Osteoblast (primary cell): ENCODE results near the gene RMND5B. TPM values are rescaled to one million over a fixed set of nuclear protein-coding genes. Genes with fewer than 3 reads are reported as not detected.

ENCODE experiments used
- DNase-seq: peaks from one replicate; pipeline ENCODE4 v3.0.0; 2011; ENCODE audit warnings: low spot score, mixed read lengths; ENCODE audit not compliant: insufficient read length; ENCODE audit errors: missing footprints
- H2AFZ ChIP-seq: 2 replicates; pipeline ENCODE4 v1.6.0; 2011; ENCODE audit warnings: mild to moderate bottlenecking, low read length
- H3K27ac ChIP-seq: 2 replicates; pipeline ENCODE4 v1.5.1; 2011; ENCODE audit warnings: mild to moderate bottlenecking, low read depth, low read length, moderate library complexity
- H3K27me3 ChIP-seq: 2 replicates; pipeline ENCODE4 v1.6.0; 2012; ENCODE audit warnings: mild to moderate bottlenecking, control low read depth, inconsistent platforms, low read length, moderate library complexity; ENCODE audit not compliant: insufficient read depth
- H3K36me3 ChIP-seq: 2 replicates; pipeline ENCODE4 v1.5.1; 2011; ENCODE audit warnings: mild to moderate bottlenecking, low read length, control low read depth, moderate library complexity; ENCODE audit not compliant: insufficient read depth
- H3K4me1 ChIP-seq: 2 replicates; pipeline ENCODE4 v1.5.1; 2011; ENCODE audit warnings: mild to moderate bottlenecking, low read length, control low read depth, moderate library complexity; ENCODE audit not compliant: insufficient read depth
- H3K4me2 ChIP-seq: 2 replicates; pipeline ENCODE4 v1.6.0; 2011; ENCODE audit warnings: mild to moderate bottlenecking, low read length; ENCODE audit not compliant: insufficient read depth
- H3K4me3 ChIP-seq: fragments of 200-600 bp; sonication (generic); 3 replicates; pipeline ENCODE4 v1.5.1; 2012; ENCODE audit warnings: mild to moderate bottlenecking, low read length, inconsistent platforms; ENCODE audit not compliant: insufficient read depth
- H3K79me2 ChIP-seq: 2 replicates; pipeline ENCODE4 v1.6.0; 2012; ENCODE audit warnings: mild to moderate bottlenecking, low read length, control low read depth, inconsistent platforms; ENCODE audit not compliant: insufficient read depth
- H3K9me3 ChIP-seq: 2 replicates; pipeline ENCODE4 v1.5.1; 2011; ENCODE audit warnings: low read depth, low read length, control low read depth
- H4K20me1 ChIP-seq: 2 replicates; pipeline ENCODE4 v1.6.0; 2012; ENCODE audit warnings: mild to moderate bottlenecking, low read length, control low read depth; ENCODE audit not compliant: insufficient read depth
- total RNA-seq: library from RNA; depleted of rRNA; stranded (reverse); fragments of >200 nt; gene quantifications from 2 replicates; pipeline ENCODE4 v1.2.3, GENCODE V29; 2012
- TF ChIP-seq, protein P1 (sequence below): IDR thresholded peaks from 2 replicates; pipeline ENCODE4 v1.5.1; 2011; ENCODE audit warnings: mild to moderate bottlenecking, low read depth, low read length, moderate library complexity; ENCODE audit errors: extremely low read depth

RMND5B gene
- total RNA-seq, 1 donor, result 20.6 TPM

DNA sequence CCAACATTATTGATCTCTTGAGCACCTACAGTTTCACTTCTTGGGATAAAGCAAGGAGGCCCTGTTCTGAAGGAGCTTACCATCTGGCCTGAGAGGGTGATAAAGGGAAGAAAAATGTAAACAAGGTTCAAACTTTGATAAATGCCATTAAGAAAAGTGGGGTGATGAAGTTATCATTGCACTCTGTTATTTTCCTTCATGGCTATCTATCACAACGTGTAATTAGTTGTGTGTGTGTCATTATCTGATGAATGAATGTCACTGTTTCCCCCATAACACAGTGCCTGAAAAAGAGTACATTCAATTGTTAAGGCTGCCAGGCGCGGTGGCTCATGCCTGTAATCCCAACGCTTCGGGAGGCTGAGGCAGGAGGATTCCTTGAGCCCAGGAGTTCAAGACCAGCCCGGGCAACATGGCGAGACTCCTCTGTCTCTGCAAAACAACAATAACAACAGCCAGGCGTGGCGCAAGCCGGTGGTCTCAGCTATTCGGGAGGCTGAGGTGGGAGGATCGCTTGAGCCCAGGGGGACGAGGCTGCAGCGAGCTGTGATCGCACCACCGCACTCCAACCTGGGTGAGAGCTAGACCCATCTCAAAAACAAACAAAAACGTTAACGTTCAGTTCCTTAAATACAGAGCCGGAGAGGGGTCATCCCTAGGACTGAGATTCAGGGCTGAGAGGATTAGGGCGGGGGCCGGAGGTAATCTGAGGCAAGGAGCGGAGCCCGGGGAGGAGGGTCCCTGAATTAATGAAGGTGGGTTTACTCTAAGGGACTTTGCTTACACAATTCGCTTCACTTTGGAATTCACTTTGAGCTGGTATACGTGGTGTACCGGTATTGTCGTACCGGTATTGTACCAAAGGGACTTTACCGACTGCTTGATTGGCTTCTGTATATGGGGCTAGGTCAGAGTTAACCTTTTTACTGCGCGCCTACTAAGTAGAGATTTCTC lies 22.0 kb downstream of the RMND5B start:
- no peaks in the 10 kb centered on the region for H3K27me3 ChIP-seq
- peak overlapping the region; percentile 81 for H2AFZ ChIP-seq
- peak overlapping the region; percentile 29 for H3K27ac ChIP-seq
- DNase-seq, result no peak
- peaks cover 12% of the 10 kb centered on the region for H3K79me2 ChIP-seq
- H3K4me1 ChIP-seq, result peaks cover 8% of the 10 kb centered on the region
- peak overlapping the region; percentile 79 for H3K4me2 ChIP-seq
- H3K9me3 ChIP-seq, result no peaks in the 10 kb centered on the region
- no peaks in the 10 kb centered on the region for H4K20me1 ChIP-seq
- peaks cover 36% of the 10 kb centered on the region for H3K36me3 ChIP-seq
- TF ChIP-seq, protein P1, sequence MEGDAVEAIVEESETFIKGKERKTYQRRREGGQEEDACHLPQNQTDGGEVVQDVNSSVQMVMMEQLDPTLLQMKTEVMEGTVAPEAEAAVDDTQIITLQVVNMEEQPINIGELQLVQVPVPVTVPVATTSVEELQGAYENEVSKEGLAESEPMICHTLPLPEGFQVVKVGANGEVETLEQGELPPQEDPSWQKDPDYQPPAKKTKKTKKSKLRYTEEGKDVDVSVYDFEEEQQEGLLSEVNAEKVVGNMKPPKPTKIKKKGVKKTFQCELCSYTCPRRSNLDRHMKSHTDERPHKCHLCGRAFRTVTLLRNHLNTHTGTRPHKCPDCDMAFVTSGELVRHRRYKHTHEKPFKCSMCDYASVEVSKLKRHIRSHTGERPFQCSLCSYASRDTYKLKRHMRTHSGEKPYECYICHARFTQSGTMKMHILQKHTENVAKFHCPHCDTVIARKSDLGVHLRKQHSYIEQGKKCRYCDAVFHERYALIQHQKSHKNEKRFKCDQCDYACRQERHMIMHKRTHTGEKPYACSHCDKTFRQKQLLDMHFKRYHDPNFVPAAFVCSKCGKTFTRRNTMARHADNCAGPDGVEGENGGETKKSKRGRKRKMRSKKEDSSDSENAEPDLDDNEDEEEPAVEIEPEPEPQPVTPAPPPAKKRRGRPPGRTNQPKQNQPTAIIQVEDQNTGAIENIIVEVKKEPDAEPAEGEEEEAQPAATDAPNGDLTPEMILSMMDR, result no peak
- peak overlapping the region; percentile 84 for H3K4me3 ChIP-seq

DNA sequence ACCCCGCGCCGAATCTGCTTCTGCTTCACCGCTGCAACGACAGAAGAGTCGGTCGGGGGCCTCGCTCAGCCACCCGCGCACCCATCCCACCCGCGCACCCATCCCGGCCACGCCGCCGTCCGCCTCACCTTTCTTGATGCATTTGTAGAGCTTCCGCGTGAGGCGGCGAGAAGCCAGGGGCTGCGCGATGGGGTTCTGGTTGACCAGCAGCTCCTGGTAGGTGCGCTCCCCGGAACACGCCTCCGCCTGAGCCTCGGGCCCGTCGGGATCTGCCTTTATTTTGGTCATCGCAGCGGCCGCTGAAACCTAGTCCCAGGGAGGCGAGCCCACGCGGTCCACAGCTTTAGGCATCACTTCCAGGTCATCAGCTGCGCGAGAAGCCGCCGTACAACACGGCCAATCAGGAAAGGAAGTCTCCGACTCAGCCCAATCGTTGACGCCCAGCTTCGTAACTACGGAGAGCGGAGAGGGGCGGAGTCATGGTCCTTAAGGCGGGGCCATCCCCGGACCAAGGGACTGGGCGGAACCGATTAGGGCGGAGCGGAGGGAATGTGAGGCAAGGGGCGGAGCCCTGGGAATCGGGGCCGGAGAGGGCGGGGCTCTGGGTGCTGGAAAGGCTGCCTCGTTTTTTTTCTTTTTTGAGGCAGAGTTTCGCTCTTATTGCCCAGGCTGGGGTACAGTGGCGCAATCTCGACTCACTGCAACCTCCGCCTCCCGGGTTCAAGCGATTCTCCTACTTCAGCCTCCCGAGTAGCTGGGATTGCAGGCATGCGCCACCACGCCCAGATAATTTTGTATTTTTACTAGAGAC lies 22.9 kb downstream of the RMND5B start, which contains the start of gene NHP2:
Gene NHP2 (minus strand): TSS at position 356 of the 811 bp plus-strand sequence. CDS start 68 bp downstream, at position 288.
- H3K79me2 ChIP-seq, result peaks cover 12% of the 10 kb centered on the region
- H2AFZ ChIP-seq, result peak within 1 kb of the TSS; percentile 81
- H3K4me2 ChIP-seq, result peak within 1 kb of the TSS; percentile 79
- H3K27me3 ChIP-seq, result no peaks in the 10 kb centered on the region
- no peaks in the 10 kb centered on the region for H3K9me3 ChIP-seq
- TF ChIP-seq, protein P1, result no peak
- H4K20me1 ChIP-seq, result no peaks in the 10 kb centered on the region
- H3K27ac ChIP-seq, result peak within 1 kb of the TSS; percentile 29
- peaks cover 8% of the 10 kb centered on the region for H3K4me1 ChIP-seq
- DNase-seq, result peak; percentile 99
- H3K36me3 ChIP-seq, result peaks cover 26% of the 10 kb centered on the region
- peak within 1 kb of the TSS; percentile 84 for H3K4me3 ChIP-seq

- TF ChIP-seq, protein P1, result no peak
- H4K20me1 ChIP-seq, result no peaks in the 10 kb centered on the region
- H3K4me1 ChIP-seq, result peaks cover 8% of the 10 kb centered on the region
- no peak for DNase-seq
- H3K36me3 ChIP-seq, result peaks cover 17% of the 10 kb centered on the region
- H3K79me2 ChIP-seq, result peaks cover 12% of the 10 kb centered on the region
- no peak overlapping the region for H2AFZ ChIP-seq
- no peaks in the 10 kb centered on the region for H3K9me3 ChIP-seq
- no peak overlapping the region for H3K4me3 ChIP-seq
- H3K27ac ChIP-seq, result no peak overlapping the region
- H3K27me3 ChIP-seq, result no peaks in the 10 kb centered on the region
- H3K4me2 ChIP-seq, result no peak overlapping the region
Observed at GRCh38 chr5:178155065-178155464, 24.3 kb downstream of the RMND5B start.
